ENCODE results near the gene RTKN.
A peak's percentile ranks its signal among the peaks of the same experiment; 100 is the strongest.
"Not testable (repeated sequence)": the region's sequence is repeated elsewhere in the genome, so short reads cannot be mapped to it uniquely, and the experiment has no call there.

Gene RTKN

DNA sequence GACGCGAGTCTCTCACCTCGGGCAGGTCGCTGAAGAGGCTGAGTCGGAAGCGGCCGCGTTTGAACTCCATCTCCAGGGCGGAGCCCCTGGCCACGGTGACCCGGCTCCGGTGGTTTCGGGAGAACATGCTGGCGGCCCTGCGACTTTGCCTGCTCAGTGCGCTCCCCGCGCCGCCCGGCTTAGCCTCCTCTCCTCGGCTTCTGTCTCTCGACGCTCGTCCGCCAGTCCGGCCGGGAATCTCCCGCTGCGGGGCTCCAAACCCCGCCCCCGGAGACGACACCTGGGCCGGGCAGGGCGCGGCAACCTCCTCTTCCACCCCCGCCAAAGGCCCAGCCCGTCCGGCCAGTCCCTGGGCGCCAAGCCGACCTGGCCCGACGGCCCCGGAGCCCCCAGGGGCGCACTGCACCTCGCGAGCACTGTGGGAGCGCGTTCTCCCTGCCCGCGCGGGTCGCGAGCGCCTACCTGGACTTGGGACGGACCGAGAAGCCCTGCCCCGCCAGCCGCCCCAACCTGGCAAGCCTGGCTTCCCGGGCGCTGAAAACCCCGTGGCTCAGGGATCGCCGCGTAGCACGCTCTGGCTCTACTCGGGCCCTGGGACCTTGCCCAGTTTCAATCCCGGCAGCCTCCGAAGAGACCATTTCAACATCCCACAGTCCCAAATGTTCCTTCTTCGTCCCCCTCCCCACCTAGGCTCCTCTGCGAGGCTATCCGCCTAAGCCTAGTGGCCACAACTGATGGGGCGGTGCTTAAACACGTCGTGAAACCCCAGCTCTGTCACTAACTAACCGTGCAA, at the start of gene RTKN:
Gene RTKN, minus strand, starts transcription at position 248 of the 793 bp plus-strand sequence. Its CDS starts 121 bp downstream, at position 127.
- DNase-seq (ENCODE audit: low spot score), result peak; percentile 86

GRCh38 chr2:74489906-74490305, 48.2 kb upstream of the RTKN start:
- no peak for DNase-seq (ENCODE audit: low spot score)

DNA sequence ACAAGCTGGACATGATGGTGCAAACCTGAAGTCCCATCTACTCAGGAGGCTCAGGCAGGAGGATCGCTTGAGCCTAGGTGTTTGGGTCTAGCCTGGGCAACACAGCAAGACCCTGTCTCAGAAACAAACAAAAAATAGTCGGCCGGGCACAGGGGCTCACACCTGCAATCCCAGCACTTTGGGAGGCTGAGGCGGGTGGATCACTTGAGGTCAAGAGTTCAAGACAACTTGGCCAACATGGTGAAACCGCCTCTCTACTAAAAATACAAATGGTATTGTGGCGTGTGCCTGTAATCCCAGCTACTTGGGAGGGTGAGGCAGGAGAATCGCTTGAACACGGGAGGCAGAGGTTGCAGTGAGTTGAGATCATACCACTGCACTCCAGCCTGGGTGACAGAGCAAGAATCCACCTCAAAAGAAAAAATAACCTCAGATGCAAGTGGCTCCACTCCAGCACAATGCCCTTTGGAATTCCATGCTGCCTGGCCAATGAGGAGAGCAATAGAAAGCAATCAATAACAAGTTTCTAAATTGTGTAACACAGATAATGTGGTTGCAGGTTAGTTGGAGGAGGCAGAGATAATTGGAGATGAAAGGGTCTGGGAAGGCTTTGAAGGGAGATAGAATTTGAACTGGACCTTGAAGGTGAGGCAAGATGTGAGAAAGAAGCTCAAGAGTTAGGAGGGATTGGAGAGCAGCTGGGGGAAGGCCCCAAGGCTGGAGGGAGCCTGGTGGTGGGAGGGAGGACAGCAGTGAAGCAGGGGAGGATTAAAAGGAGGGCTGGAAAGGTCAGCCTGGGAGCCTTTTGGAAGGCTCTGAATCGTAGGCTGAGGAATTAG, 47.1 kb upstream of the RTKN start:
- no peak for DNase-seq (ENCODE audit: low spot score)

DNA sequence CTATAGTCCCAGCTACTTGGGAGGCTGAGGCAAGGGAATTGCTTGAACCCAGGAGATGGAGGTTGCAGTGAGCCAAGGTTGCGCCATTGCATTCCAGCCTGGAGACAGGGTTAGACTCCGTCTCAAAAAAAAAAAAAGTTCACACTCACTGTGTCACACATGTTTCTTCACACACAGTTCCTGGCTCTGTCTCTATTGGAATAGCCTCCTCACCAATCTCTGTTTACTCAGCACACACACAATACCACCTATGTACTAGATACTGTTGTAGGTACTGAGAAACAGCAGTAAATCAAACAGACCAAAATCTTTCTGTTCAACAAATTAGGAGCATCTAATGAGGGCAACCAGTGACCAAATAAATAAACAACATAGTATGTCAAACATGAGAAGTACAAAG, 44.4 kb upstream of the RTKN start:
- no peak for DNase-seq (ENCODE audit: low spot score)

GRCh38 chr2:74483675-74484164, 42.0 kb upstream of the RTKN start:
- not testable (repeated sequence) for DNase-seq (ENCODE audit: low spot score)

DNA sequence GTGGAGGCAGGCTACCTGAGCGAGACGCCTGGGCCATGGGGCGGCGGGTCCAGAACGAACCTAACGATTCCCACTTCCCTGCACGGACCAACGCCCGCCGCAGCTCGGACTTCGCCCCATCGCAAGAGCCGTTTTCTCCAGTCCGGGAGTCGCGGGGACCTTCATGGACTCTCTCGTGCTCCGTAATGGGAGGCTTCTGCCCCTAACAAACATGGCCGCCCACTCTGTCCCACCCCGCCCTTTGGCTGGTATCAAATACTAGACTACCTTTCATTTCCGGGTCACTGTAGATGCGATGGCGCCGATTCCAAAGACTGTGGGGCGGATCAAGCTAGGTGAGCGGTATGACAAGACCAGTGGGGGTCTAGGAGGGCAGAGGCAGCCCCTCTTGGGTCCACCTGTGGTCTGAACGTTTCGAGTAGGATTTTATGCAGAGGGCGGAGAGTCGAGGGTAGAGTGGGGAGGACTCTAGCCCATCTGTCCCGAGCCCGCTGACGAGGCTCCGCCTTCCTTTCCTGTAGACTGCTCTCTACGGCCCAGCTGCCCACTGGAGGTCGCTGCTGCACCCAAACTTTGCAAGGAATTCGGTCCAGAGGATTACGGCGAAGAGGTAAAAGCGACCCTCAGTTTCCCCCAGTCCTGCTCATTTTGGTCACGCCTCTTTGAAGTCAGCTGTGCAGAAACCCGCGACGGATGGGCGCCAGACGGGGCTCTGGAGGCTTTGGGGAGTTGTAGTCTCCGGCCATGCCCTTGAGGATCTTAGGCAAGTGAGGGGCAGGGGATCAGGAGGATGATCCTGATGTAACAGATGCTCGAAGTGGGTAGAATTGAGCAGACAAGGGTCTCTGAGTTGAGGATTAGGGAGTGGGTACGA, 41.3 kb upstream of the RTKN start, which contains the start of the genes CCDC142 and TTC31:
Gene CCDC142, minus strand, starts transcription at position 198 of the 874 bp plus-strand sequence. Its CDS starts 161 bp downstream, at position 37.
Gene TTC31, plus strand, starts transcription at position 281 of the 874 bp plus-strand sequence. Its CDS starts 15 bp downstream, at position 296.
- peak; percentile 79 for DNase-seq (ENCODE audit: low spot score)

GRCh38 chr2:74481961-74482800, 40.4 kb upstream of the RTKN start:
- DNase-seq (ENCODE audit: low spot score), result no peak

GRCh38 chr2:74481431-74481830, 39.7 kb upstream of the RTKN start:
- DNase-seq (ENCODE audit: low spot score), result no peak

DNA sequence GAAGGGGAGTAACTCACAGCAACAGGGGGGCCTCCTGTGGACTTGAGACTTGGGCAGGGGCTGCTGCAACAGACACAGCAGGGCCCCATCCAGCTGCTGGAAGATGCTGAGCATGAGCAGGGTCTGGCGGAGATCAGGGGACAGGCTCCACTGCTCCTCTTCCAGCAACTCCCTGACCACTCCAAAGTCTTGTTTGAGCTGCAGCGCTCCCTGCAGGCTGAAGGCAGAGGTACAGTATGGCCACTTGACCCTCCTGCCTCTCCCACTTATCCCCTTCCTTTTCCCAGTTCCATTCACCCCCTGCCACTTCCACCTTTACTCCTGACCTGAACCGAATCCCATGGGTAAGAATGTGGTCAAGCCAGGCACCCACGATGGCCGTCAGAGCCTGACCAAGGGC, 33.2 kb upstream of the RTKN start:
- DNase-seq (ENCODE audit: low spot score), result no peak

DNA sequence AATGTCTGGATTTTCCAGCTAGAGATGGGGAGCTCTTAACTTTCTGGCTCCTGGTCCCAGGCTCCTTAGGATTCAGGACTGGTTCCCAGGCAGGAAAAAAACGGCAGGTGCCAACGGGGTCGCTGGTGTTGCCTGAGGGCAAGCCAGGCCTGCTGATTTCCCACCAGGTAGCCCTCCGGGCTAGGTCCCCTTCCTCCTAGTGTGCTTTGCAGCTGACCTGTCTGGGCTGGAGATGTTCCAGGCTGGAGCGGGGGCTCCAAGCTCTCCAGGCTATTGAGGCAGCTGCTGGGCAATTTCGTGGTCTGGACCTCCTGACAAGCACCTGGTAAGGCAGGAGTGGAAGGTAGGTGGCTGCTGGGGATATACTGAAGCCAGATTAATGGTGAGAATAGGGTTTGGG, 32.7 kb upstream of the RTKN start:
- DNase-seq (ENCODE audit: low spot score), result no peak

GRCh38 chr2:74472945-74473258, 31.2 kb upstream of the RTKN start:
- DNase-seq (ENCODE audit: low spot score), result no peak

DNA sequence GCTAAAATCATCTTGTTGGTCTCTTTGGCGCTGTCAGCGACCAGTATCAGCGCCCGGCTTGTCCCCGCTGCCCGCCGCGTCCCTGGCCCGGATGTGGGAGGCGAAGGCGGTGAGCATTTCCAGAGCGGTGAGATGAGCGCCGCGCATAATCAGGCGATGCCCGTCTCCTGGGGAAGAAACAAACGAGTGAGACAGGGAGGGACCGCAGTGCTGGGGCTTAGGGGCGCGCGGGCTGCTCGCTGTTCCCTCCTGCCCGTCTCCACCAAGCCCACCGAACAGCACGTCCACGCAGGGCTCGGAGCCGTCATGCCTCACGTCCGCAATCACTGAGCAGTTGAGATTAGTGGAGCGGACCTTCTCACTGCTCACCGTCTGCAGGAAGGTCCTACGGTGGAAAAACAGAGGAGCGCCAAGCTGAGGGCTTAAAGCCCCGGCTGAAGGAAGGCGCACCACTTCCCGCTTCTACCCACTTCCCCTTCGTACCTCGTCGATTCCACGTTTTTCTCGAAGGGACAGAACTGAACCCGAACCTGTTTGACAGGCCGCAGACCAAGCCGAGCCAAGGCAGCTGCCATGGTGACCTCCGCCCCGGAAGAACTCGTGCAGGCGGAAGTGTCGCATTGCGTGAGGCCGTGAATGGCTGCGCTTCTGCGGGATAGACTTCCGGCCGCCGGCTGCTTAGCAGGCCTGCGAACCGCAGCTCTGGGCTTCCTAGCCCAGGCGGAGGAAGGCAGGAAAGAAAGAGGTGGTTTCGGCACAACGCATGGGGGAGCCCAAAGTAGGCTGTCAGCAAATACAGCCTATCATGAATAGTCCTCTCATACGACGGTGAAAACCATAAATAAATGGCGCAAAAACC, 30.6 kb upstream of the RTKN start, which contains the start of gene MRPL53:
Gene MRPL53, minus strand, starts transcription at position 595 of the 859 bp plus-strand sequence. Its CDS starts 20 bp downstream, at position 575.
- DNase-seq (ENCODE audit: low spot score), result peak; percentile 59

DNA sequence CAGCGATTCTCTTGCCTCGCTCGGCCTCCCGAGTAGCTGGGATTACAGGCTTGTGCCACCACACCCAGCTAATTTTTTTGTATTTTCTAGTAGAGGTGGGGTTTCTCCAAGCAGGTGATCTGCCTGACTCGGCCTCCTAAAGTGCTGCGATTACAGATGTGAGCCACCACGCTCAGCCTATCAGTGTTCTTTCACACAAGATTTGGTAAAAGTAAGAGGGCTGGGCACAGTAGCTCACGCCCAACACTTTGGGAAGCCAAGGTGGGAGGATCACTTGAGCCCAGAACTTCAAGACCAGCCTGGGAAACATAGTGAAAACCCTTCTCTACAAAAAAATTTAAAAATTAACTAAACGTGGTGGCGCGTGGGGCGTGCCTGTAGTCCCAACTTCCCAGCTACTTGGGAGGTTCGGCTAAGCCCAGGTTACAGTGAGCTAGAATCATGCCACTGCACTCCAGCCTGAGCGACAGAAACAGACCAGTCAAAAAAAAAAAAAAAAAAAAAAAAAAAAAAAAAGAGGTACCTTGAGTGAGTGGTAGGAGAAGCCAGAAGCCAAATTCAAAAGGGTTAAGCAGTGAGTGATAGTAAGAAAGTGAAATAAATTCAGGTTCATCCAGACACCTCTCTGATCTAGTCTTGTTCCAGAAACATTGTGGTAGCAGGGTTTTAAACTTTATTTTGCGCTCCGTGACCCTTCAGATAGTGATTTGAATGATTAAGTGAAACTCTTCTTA, 29.8 kb upstream of the RTKN start:
- no peak for DNase-seq (ENCODE audit: low spot score)

DNA sequence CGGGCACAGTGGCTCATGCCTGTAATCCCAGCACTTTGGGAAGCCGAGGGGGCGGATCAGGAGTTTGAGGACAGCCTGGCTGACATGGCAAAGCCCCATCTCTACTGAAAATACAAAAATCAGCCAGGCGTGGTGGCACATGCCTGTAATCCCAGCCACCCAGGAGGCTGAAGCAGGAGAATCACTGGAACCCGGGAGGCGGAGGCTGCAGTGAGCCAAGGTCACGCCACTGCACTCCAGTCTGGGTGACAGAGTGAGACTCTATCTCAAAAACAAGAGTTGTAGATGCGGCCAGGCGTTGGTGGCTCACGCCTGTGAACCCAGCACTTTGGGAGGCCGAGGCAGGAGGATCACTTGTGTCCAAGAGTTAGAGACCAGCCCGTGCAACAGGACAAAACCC, 29.0 kb upstream of the RTKN start:
- DNase-seq (ENCODE audit: low spot score), result not testable (repeated sequence)

DNA sequence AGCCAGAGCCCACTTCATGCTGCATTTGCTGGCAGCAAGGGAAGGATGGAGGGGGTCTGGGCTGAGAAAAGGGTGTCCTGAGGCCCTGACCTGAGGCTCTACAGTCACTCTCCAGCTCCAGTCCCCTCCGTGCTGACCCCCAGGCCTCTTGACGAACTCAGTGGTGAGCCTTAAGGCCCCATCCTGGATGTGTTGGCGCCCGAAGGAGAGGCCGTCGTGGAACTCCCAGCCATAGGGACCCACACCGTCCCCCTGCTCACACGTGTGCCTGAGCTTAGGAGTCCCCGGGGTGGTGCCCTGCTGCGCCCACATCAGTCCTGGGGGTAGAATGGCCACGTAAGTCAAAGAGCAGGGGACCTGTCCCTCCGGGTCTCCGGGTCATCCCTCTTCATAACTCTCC, 22.7 kb upstream of the RTKN start:
- no peak for DNase-seq (ENCODE audit: low spot score)

DNA sequence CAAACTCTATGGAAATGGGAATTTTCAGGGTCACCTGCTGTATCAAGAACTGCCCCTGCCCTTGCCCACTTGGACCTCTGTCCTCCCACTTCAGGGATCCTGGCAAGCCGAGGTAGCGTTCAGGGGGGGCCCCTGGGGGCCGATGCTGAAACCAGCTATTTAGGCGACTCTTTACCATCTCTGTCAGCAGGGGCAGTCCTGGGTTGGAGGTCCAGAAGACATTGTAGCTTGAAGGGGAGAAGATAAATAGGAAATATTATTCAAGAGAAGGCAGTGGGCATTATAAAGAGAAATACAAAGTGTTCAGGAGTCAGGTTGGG, 21.0 kb upstream of the RTKN start:
- no peak for DNase-seq (ENCODE audit: low spot score)

DNA sequence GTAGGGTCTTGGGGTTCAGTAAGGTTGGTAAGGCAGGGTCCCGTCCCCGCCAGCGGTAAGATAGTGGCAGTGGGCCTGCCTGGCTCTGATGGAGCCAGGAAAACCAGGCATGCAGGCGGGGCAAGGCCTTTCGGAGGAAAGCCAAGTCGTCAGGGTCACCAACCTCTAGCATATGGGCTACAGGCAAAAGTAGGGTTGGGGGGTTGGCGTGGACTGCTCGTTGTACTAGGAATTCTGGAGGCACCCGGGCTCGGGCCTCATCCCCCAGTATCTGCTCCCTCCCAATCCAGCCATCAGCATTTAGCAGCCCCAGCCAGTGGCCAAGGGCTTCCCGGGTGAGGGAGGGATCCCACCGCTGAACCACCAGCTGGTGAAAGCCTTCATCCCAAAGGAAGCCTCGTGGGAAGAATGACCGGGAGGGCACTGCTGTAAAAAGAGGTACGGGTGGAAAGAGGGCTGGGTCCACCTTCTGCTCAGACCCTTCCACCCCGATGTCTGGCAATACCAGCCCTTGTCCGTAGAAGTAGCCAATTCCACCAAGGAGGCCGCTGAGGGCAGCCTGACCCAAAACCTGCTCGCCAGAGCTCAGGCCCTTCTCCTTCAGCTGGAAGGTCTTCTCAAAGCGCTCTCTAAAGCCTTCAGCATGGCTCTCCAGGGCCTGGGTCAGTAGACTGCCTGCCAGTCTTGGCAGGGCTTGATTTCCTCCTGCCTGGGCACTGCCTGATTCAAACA, 20.5 kb upstream of the RTKN start:
- no peak for DNase-seq (ENCODE audit: low spot score)

DNA sequence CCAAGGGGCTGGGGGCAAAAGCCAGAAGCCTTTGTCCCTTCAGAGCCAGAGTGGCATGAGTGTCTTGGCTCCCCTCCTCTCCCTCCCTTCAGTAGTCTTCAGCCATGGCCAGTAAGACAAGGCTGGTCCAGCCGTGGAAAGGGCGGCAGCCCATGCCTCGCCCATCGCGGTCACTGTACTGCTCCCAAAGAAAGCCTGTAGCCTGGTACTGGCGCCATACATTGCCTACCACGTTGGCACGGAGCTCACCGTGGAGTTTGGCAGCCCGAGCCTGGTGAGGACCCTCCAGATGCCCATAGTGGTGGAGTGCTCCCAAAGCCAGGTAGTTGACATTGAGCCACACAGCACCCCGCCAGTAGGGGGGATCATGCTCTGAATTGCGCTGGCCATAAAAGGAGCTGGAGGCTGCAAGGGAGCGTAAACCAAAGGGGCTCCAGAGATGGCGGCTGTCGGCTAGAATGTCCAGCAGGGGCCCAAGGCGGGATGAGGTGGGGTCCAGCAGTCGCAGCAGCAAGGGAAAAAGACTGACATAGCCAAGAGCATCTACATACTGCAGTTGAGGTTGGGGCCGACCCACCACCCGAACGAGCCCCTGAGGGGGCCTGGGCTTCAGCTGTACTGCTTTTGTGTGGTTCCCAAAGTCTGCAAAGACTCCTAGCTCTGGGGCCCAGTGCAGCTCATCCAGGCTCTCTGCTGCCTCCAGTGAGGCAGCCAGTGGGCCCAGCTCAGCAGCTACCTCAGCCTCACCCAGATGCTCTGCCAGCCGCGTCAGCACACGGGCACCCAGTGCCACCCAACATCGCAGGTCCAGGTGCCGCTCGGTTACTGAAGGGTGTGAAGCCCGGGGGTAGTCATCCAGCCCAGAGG, 19.7 kb upstream of the RTKN start:
- no peak for DNase-seq (ENCODE audit: low spot score)
